Measurements from ENCODE around the gene CFAP68. TPM values are rescaled to one million over a fixed set of nuclear protein-coding genes. Genes with fewer than 3 reads are reported as not detected.

Gene CFAP68
- total and polyA plus RNA-seq, 2 of the 13 experiments (the other 11 are each of a cell fraction or from before 2014, with no cell fraction given), result 22.2 to 25.6 TPM

- TF ChIP-seq ZNF350 (CRISPR knock-in tag; IDR thresholded peaks at IDR 0.05; ENCODE audit: borderline replicate concordance, low read depth) (peak; percentile 94), ZNF292 (CRISPR knock-in tag; IDR thresholded peaks at IDR 0.05; ENCODE audit: borderline replicate concordance, low read depth) (peak; percentile 58; the same call in 1 of the 2 replicates), MBD4 (IDR thresholded peaks at IDR 0.05; ENCODE audit: borderline replicate concordance, low read length) (no peak), LCORL (IDR thresholded peaks at IDR 0.05) (no peak), LCORL (CRISPR knock-in tag; IDR thresholded peaks at IDR 0.05) (peak; percentile 67; the same call in 1 of the 2 replicates), ZFP62 (CRISPR knock-in tag; IDR thresholded peaks at IDR 0.05) (no peak), RBM22 (optimal IDR thresholded peaks at IDR 0.05; ENCODE audit: low read length) (peak; percentile 48), JUN (CRISPR knock-in tag; IDR thresholded peaks at IDR 0.05) (0 out of 2 replicates have a peak, but pooled peaks have one; percentile 11), ZNF790 (CRISPR knock-in tag; IDR thresholded peaks at IDR 0.05; ENCODE audit: borderline replicate concordance) (no peak), REST (IDR thresholded peaks at IDR 0.05; ENCODE audit: borderline replicate concordance in 1 of 2, low read depth in 1 of 2, low read length in 2 of 2) (0 out of 4 replicates have a peak, but pooled peaks of 1 of the 2 experiments have one; percentile 20), ZNF530 (CRISPR knock-in tag; IDR thresholded peaks at IDR 0.05; ENCODE audit: low read depth) (no peak), XRCC5 (optimal IDR thresholded peaks at IDR 0.05; ENCODE audit: low read length) (peak; percentile 95), ZFP36L2 (CRISPR knock-in tag; IDR thresholded peaks at IDR 0.05) (no peak; the same call in 1 of the 2 replicates), ZNF224 (CRISPR knock-in tag; IDR thresholded peaks at IDR 0.05) (peak; percentile 73; the same call in 1 of the 2 replicates), ZNF773 (CRISPR knock-in tag; IDR thresholded peaks at IDR 0.05; ENCODE audit: borderline replicate concordance) (no peak), HOMEZ (CRISPR knock-in tag; IDR thresholded peaks at IDR 0.05; ENCODE audit: low read depth) (peak; percentile 42; the same call in 1 of the 2 replicates), CBFB (CRISPR knock-in tag; IDR thresholded peaks at IDR 0.05) (no peak), NFKBIZ (CRISPR knock-in tag; IDR thresholded peaks at IDR 0.05) (no peak; the same call in 1 of the 2 replicates)
- TF ChIP-seq, protein P1, sequence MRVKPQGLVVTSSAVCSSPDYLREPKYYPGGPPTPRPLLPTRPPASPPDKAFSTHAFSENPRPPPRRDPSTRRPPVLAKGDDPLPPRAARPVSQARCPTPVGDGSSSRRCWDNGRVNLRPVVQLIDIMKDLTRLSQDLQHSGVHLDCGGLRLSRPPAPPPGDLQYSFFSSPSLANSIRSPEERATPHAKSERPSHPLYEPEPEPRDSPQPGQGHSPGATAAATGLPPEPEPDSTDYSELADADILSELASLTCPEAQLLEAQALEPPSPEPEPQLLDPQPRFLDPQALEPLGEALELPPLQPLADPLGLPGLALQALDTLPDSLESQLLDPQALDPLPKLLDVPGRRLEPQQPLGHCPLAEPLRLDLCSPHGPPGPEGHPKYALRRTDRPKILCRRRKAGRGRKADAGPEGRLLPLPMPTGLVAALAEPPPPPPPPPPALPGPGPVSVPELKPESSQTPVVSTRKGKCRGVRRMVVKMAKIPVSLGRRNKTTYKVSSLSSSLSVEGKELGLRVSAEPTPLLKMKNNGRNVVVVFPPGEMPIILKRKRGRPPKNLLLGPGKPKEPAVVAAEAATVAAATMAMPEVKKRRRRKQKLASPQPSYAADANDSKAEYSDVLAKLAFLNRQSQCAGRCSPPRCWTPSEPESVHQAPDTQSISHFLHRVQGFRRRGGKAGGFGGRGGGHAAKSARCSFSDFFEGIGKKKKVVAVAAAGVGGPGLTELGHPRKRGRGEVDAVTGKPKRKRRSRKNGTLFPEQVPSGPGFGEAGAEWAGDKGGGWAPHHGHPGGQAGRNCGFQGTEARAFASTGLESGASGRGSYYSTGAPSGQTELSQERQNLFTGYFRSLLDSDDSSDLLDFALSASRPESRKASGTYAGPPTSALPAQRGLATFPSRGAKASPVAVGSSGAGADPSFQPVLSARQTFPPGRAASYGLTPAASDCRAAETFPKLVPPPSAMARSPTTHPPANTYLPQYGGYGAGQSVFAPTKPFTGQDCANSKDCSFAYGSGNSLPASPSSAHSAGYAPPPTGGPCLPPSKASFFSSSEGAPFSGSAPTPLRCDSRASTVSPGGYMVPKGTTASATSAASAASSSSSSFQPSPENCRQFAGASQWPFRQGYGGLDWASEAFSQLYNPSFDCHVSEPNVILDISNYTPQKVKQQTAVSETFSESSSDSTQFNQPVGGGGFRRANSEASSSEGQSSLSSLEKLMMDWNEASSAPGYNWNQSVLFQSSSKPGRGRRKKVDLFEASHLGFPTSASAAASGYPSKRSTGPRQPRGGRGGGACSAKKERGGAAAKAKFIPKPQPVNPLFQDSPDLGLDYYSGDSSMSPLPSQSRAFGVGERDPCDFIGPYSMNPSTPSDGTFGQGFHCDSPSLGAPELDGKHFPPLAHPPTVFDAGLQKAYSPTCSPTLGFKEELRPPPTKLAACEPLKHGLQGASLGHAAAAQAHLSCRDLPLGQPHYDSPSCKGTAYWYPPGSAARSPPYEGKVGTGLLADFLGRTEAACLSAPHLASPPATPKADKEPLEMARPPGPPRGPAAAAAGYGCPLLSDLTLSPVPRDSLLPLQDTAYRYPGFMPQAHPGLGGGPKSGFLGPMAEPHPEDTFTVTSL (CRISPR knock-in tag; IDR thresholded peaks at IDR 0.05; ENCODE audit: borderline replicate concordance), result peak; percentile 61; the same call in 1 of the 2 replicates
Observed at GRCh38 chr11:111878849-111879636, at the start of gene CFAP68, which contains the start of gene FDXACB1 (continued).
